ENCODE data around the gene FHAD1.

GRCh38 chr1:15272782-15273127, 25.7 kb downstream of the FHAD1 start:
- no peak for TF ChIP-seq CTCF (conservative IDR thresholded peaks at IDR 0.05; ENCODE audit: low read depth, low read length)
- TF ChIP-seq EZH2 (IDR thresholded peaks at IDR 0.05; ENCODE audit: borderline replicate concordance, low read depth, low read length, poor library complexity, severe bottlenecking), result no peak
